ENCODE measurements around the gene LRMDA. TPM values are rescaled to one million over a fixed set of nuclear protein-coding genes. Genes with fewer than 3 reads are reported as not detected.

LRMDA gene
- total and polyA plus RNA-seq, 2 of the 13 experiments (the other 11 are each of a cell fraction or from before 2014, with no cell fraction given), result 13.4 to 22.0 TPM

GRCh38 chr10:75776738-75777504 lies 345.5 kb downstream of the LRMDA start (continued):
- TF ChIP-seq CENPT (CRISPR knock-in tag; IDR thresholded peaks at IDR 0.05; ENCODE audit: low read depth), result no peak
- TF ChIP-seq NR2F1 (CRISPR knock-in tag; IDR thresholded peaks at IDR 0.05), result peak; percentile 50 to 51; a peak in 2 of 4 replicates
- TF ChIP-seq PRDM4 (CRISPR knock-in tag; IDR thresholded peaks at IDR 0.05; ENCODE audit: borderline replicate concordance), result no peak
- no peak for TF ChIP-seq MYNN (CRISPR knock-in tag; IDR thresholded peaks at IDR 0.05; ENCODE audit: low read depth)
- TF ChIP-seq ZBTB7B (CRISPR knock-in tag; IDR thresholded peaks at IDR 0.05), result peak; percentile 92
- peak; percentile 81 for TF ChIP-seq HNF1B (CRISPR knock-in tag; IDR thresholded peaks at IDR 0.05)
- peak; percentile 98 for TF ChIP-seq ARID5B (CRISPR knock-in tag; IDR thresholded peaks at IDR 0.05)
- TF ChIP-seq DNMT1 (CRISPR knock-in tag; IDR thresholded peaks at IDR 0.05), result no peak
- TF ChIP-seq ZNF335 (CRISPR knock-in tag; IDR thresholded peaks at IDR 0.05), result 0 out of 2 replicates have a peak, but pooled peaks have one; percentile 33
- TF ChIP-seq ZNF883 (CRISPR knock-in tag; IDR thresholded peaks at IDR 0.05; ENCODE audit: not compliant biosample characterization), result peak; percentile 50
- no peak for TF ChIP-seq GRHL1 (CRISPR knock-in tag; conservative IDR thresholded peaks at IDR 0.05)
- TF ChIP-seq KMT2A (CRISPR knock-in tag; IDR thresholded peaks at IDR 0.05), result no peak
- peak; percentile 86; the same call in 1 of the 2 replicates for TF ChIP-seq ZNF350 (CRISPR knock-in tag; IDR thresholded peaks at IDR 0.05; ENCODE audit: borderline replicate concordance, low read depth)
- TF ChIP-seq ZNF276 (CRISPR knock-in tag; IDR thresholded peaks at IDR 0.05; ENCODE audit: low read depth), result no peak
- TF ChIP-seq EP300 (IDR thresholded peaks at IDR 0.05; ENCODE audit: low read depth in 2 of 2, low read length in 2 of 2), result peak in 1 of 2 experiments; percentile 95; a peak in 3 of 4 replicates
- peak; percentile 98 for TF ChIP-seq EP300 (CRISPR knock-in tag; IDR thresholded peaks at IDR 0.05; ENCODE audit: borderline replicate concordance)

All from HepG2 (cell line).